ENCODE measurements around the gene HNRNPK.

HNRNPK gene

GRCh38 chr9:83986765-83987401 lies 6.9 kb upstream of the HNRNPK start:
- no peak for TF ChIP-seq ZNF274 (IDR thresholded peaks at IDR 0.05; ENCODE audit: low read depth, low read length)
- H3K4me3 ChIP-seq (ENCODE audit: low read length), result no peak overlapping the region

GRCh38 chr9:83986195-83986594 lies 6.2 kb upstream of the HNRNPK start:
- TF ChIP-seq ZNF274 (IDR thresholded peaks at IDR 0.05; ENCODE audit: low read depth, low read length), result no peak
- no peak overlapping the region for H3K4me3 ChIP-seq (ENCODE audit: low read length)

- TF ChIP-seq ZNF274 (IDR thresholded peaks at IDR 0.05; ENCODE audit: low read depth, low read length), result no peak
- H3K4me3 ChIP-seq (ENCODE audit: low read length), result peak overlapping the region; percentile 91
Observed at GRCh38 chr9:83981126-83981871, 1.3 kb upstream of the HNRNPK start.

GRCh38 chr9:83980395-83981125 lies 545 bp upstream of the HNRNPK start, which contains the start of gene RMI1:
TSS of gene RMI1 (plus strand) at chr9:83980805. CDS start at chr9:84000987, 20,182 bp downstream.
- TF ChIP-seq ZNF274 (IDR thresholded peaks at IDR 0.05; ENCODE audit: low read depth, low read length), result no peak
- H3K4me3 ChIP-seq (ENCODE audit: low read length), result peak within 1 kb of the TSS; percentile 91

- peak overlapping the region; percentile 91 for H3K4me3 ChIP-seq (ENCODE audit: low read length)
- TF ChIP-seq ZNF274 (IDR thresholded peaks at IDR 0.05; ENCODE audit: low read depth, low read length), result no peak
Observed at GRCh38 chr9:83978992-83979811, 813 bp downstream of the HNRNPK start.

GRCh38 chr9:83977196-83977595 lies 2.8 kb downstream of the HNRNPK start:
- no peak for TF ChIP-seq ZNF274 (IDR thresholded peaks at IDR 0.05; ENCODE audit: low read depth, low read length)
- H3K4me3 ChIP-seq (ENCODE audit: low read length), result no peak overlapping the region; the same call in 1 of the 2 replicates

- no peak overlapping the region; the same call in 1 of the 2 replicates for H3K4me3 ChIP-seq (ENCODE audit: low read length)
Observed at GRCh38 chr9:83976372-83976771, 3.6 kb downstream of the HNRNPK start.

GRCh38 chr9:83975300-83975699 lies 4.7 kb downstream of the HNRNPK start:
- TF ChIP-seq ZNF274 (IDR thresholded peaks at IDR 0.05; ENCODE audit: low read depth, low read length), result no peak
- no peak overlapping the region for H3K4me3 ChIP-seq (ENCODE audit: low read length)

More at GRCh38 chr9:83976372-83976771, 3.6 kb downstream of the HNRNPK start:
- no peak for TF ChIP-seq ZNF274 (IDR thresholded peaks at IDR 0.05; ENCODE audit: low read depth, low read length)

GRCh38 chr9:83972286-83972685 lies 7.7 kb downstream of the HNRNPK start:
- no peak for TF ChIP-seq ZNF274 (IDR thresholded peaks at IDR 0.05; ENCODE audit: low read depth, low read length)
- no peak overlapping the region for H3K4me3 ChIP-seq (ENCODE audit: low read length)

- H3K4me3 ChIP-seq (ENCODE audit: low read length), result no peak overlapping the region
- TF ChIP-seq ZNF274 (IDR thresholded peaks at IDR 0.05; ENCODE audit: low read depth, low read length), result no peak
Observed at GRCh38 chr9:83971485-83971884, 8.5 kb downstream of the HNRNPK start.

- no peak overlapping the region for H3K4me3 ChIP-seq (ENCODE audit: low read length)
- no peak for TF ChIP-seq ZNF274 (IDR thresholded peaks at IDR 0.05; ENCODE audit: low read depth, low read length)
Observed at GRCh38 chr9:83969602-83970001, 10.4 kb downstream of the HNRNPK start.

- no peak overlapping the region for H3K4me3 ChIP-seq (ENCODE audit: low read length)
- no peak for TF ChIP-seq ZNF274 (IDR thresholded peaks at IDR 0.05; ENCODE audit: low read depth, low read length)
Observed at GRCh38 chr9:83967073-83967472, 12.9 kb downstream of the HNRNPK start.

- no peak for TF ChIP-seq ZNF274 (IDR thresholded peaks at IDR 0.05; ENCODE audit: low read depth, low read length)
- no peak overlapping the region for H3K4me3 ChIP-seq (ENCODE audit: low read length)
Observed at GRCh38 chr9:83966209-83966582, 13.8 kb downstream of the HNRNPK start.

Measured in GM08714 (cell line).